ENCODE measurements around the gene NAPA.
A peak's percentile ranks its signal among the peaks of the same experiment; 100 is the strongest.

DNA sequence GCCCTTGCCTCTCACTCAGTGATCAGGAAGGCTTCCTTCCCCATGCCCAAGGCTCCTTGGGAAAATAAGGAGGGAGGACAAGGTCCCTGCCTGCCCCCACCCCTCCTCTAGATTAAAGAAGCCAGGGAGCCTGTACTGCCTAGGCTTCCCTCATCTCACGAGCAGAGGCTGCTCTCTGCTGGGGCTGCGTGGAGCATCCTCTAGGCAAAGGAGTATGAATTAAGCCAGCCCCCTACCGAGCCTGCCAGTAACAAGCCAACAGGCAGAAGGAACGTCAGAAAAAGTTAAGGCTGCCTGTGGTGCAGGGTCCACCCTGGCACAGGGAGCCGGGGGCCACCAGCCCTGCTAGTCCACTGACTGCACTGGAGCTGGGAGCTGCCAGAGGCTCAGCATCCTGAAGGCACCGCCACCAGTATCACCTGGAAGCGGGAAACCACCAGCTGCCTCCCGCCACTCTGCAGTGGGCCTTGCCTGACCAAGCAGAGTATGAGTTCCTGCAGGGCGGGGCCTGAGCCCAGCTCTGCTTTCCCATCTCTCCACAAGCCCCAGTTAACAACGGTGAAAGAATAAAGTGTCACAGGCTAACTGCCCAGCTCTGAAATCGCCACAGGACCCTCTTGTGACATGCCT is 6.8 kb downstream of the NAPA start:
- TF ChIP-seq, protein P1, sequence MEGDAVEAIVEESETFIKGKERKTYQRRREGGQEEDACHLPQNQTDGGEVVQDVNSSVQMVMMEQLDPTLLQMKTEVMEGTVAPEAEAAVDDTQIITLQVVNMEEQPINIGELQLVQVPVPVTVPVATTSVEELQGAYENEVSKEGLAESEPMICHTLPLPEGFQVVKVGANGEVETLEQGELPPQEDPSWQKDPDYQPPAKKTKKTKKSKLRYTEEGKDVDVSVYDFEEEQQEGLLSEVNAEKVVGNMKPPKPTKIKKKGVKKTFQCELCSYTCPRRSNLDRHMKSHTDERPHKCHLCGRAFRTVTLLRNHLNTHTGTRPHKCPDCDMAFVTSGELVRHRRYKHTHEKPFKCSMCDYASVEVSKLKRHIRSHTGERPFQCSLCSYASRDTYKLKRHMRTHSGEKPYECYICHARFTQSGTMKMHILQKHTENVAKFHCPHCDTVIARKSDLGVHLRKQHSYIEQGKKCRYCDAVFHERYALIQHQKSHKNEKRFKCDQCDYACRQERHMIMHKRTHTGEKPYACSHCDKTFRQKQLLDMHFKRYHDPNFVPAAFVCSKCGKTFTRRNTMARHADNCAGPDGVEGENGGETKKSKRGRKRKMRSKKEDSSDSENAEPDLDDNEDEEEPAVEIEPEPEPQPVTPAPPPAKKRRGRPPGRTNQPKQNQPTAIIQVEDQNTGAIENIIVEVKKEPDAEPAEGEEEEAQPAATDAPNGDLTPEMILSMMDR (IDR thresholded peaks at IDR 0.05; ENCODE audit: poor library complexity, severe bottlenecking), result peak; percentile 85
- TF ChIP-seq RAD21 (conservative IDR thresholded peaks at IDR 0.05) (peak; percentile 90), TAF1 (IDR thresholded peaks at IDR 0.05; ENCODE audit: low read depth) (no peak), POLR2AphosphoS5 (IDR thresholded peaks at IDR 0.05) (peak; percentile 10), EZH2 (IDR thresholded peaks at IDR 0.05; ENCODE audit: borderline replicate concordance, insufficient read depth, low read length, poor library complexity, severe bottlenecking) (no peak)
